Activated effector memory CD4-positive, alpha-beta T cell treated with Interleukin-2 at 50 U/mL for 16 hours (primary cell): Measurements from ENCODE around the gene LYZL6.

Source experiments
- DNase-seq: peaks from one replicate; pipeline ENCODE4 v3.0.0-alpha.2; 2020

Gene LYZL6

GRCh38 chr17:35943537-35943936 is at the start of gene LYZL6:
Gene LYZL6, minus strand, starts transcription at chr17:35943713. Its CDS starts 4,357 bp downstream, at chr17:35939356.
- no peak for DNase-seq

- DNase-seq: no peak
Measured at GRCh38 chr17:35991075-35991474, 47.6 kb upstream of the LYZL6 start.

- DNase-seq: no peak
Measured at GRCh38 chr17:35988164-35988563, 44.7 kb upstream of the LYZL6 start.

GRCh38 chr17:35986643-35987042 is 43.1 kb upstream of the LYZL6 start, which contains the start of gene CCL14:
Gene CCL14, minus strand, starts transcription at chr17:35986729. Its CDS starts 80 bp downstream, at chr17:35986649.
- no peak for DNase-seq

GRCh38 chr17:35984140-35984539 is 40.6 kb upstream of the LYZL6 start:
- DNase-seq: no peak

GRCh38 chr17:35982409-35983191 is 39.1 kb upstream of the LYZL6 start:
- no peak for DNase-seq

GRCh38 chr17:35981908-35982330 is 38.4 kb upstream of the LYZL6 start:
- no peak for DNase-seq

- DNase-seq: no peak
Measured at GRCh38 chr17:35981246-35981645, 37.7 kb upstream of the LYZL6 start, which contains the start of gene CCL16. Gene CCL16, minus strand, starts transcription at chr17:35981497. Its CDS starts 77 bp downstream, at chr17:35981420.

GRCh38 chr17:35978346-35978745 is 34.8 kb upstream of the LYZL6 start:
- DNase-seq: no peak

GRCh38 chr17:35977509-35977908 is 34.0 kb upstream of the LYZL6 start:
- no peak for DNase-seq

GRCh38 chr17:35973333-35974260 is 30.1 kb upstream of the LYZL6 start:
- no peak for DNase-seq

GRCh38 chr17:35972945-35973332 is 29.4 kb upstream of the LYZL6 start:
- no peak for DNase-seq

GRCh38 chr17:35972535-35972934 is 29.0 kb upstream of the LYZL6 start:
- no peak for DNase-seq

GRCh38 chr17:35972066-35972465 is 28.6 kb upstream of the LYZL6 start:
- DNase-seq: no peak

GRCh38 chr17:35969558-35970380 is 26.3 kb upstream of the LYZL6 start:
- peak; percentile 38 for DNase-seq

GRCh38 chr17:35968520-35969054 is 25.1 kb upstream of the LYZL6 start:
- DNase-seq: no peak

- no peak for DNase-seq
Measured at GRCh38 chr17:35965272-35965671, 21.8 kb upstream of the LYZL6 start.

- no peak for DNase-seq
Measured at GRCh38 chr17:35963663-35964062, 20.1 kb upstream of the LYZL6 start.

- DNase-seq: no peak
Measured at GRCh38 chr17:35953720-35954119, 10.2 kb upstream of the LYZL6 start.

GRCh38 chr17:35949401-35949800 is 5.9 kb upstream of the LYZL6 start:
- no peak for DNase-seq

GRCh38 chr17:35948092-35948491 is 4.6 kb upstream of the LYZL6 start:
- no peak for DNase-seq

- peak; percentile 23 for DNase-seq
Measured at GRCh38 chr17:35947156-35947585, 3.7 kb upstream of the LYZL6 start.
